MM.1S (cell line): ENCODE data around the gene SPEM2.

Source experiments
- DNase-seq: peaks from one replicate; pipeline ENCODE4 v3.0.0-alpha.2; 2015
- H2AFZ ChIP-seq: fragments of 300-600 bp; sonication (generic); 2 replicates; pipeline ENCODE4 v1.6.0; 2016; ENCODE audit warnings: antibody characterized with exemption, low read length
- H3F3A ChIP-seq: fragments of 300-600 bp; sonication (generic); 2 replicates; pipeline ENCODE4 v1.6.1; 2016; ENCODE audit warnings: mild to moderate bottlenecking, antibody characterized with exemption, low read length, moderate library complexity, mixed read lengths; ENCODE audit not compliant: insufficient read depth
- H3K27ac ChIP-seq: fragments of 300-600 bp; sonication (generic); 2 replicates; pipeline ENCODE4 v1.5.1; 2016; ENCODE audit warnings: mild to moderate bottlenecking, low read length
- H3K27me3 ChIP-seq: fragments of 300-600 bp; sonication (generic); replicated peaks from 2 replicates; pipeline ENCODE4 v1.6.0; 2016; ENCODE audit warnings: low read length; ENCODE audit not compliant: insufficient read depth
- H3K36me3 ChIP-seq: fragments of 300-600 bp; sonication (generic); replicated peaks from 2 replicates; pipeline ENCODE4 v1.6.1; 2016; ENCODE audit warnings: mild to moderate bottlenecking, low read length, mixed read lengths; ENCODE audit not compliant: insufficient read depth
- H3K4me1 ChIP-seq: fragments of 300-600 bp; sonication (generic); 2 replicates; pipeline ENCODE4 v1.6.1; 2016; ENCODE audit warnings: low read length, mixed read lengths
- H3K4me2 ChIP-seq: fragments of 300-600 bp; sonication (generic); 2 replicates; pipeline ENCODE4 v1.6.0; 2016; ENCODE audit warnings: low read depth, low read length
- H3K4me3 ChIP-seq: fragments of 300-600 bp; sonication (generic); 2 replicates; pipeline ENCODE4 v1.5.1; 2016; ENCODE audit warnings: low read length, mixed read lengths
- H3K79me2 ChIP-seq: fragments of 300-600 bp; sonication (generic); 2 replicates; pipeline ENCODE4 v1.6.1; 2016; ENCODE audit warnings: mixed run types, low read length, mixed read lengths
- H3K9ac ChIP-seq: fragments of 300-600 bp; sonication (generic); 2 replicates; pipeline ENCODE4 v1.6.1; 2016; ENCODE audit warnings: low read length, mixed read lengths
- H3K9me2 ChIP-seq: fragments of 300-600 bp; sonication (generic); replicated peaks from 2 replicates; pipeline ENCODE4 v1.6.1; 2016; ENCODE audit warnings: mild to moderate bottlenecking, low read length, mixed read lengths; ENCODE audit not compliant: insufficient read depth
- H3K9me3 ChIP-seq: fragments of 300-600 bp; sonication (generic); replicated peaks from 2 replicates; pipeline ENCODE4 v1.6.1; 2016; ENCODE audit warnings: mild to moderate bottlenecking, low read length, mixed read lengths; ENCODE audit not compliant: insufficient read depth
- H4K20me1 ChIP-seq: fragments of 300-600 bp; sonication (generic); 2 replicates; pipeline ENCODE4 v1.6.1; 2016; ENCODE audit warnings: mild to moderate bottlenecking, low read length, moderate library complexity, mixed read lengths; ENCODE audit not compliant: insufficient read depth
- EZH2 ChIP-seq: fragments of 300-600 bp; sonication (generic); optimal IDR thresholded peaks from 2 replicates; pipeline ENCODE3; 2017; ENCODE audit warnings: low read depth, mild to moderate bottlenecking, antibody characterized with exemption, low read length, mixed read lengths
- EZH2phosphoT487 ChIP-seq: fragments of 300-600 bp; sonication (generic); IDR thresholded peaks from 2 replicates; pipeline ENCODE4 v1.6.1; 2018; ENCODE audit warnings: antibody characterized with exemption, low read length
- TF ChIP-seq, protein P1 (sequence below): fragments of 300-600 bp; sonication (generic); IDR thresholded peaks from 2 replicates; pipeline ENCODE4 v1.5.1; 2016; ENCODE audit warnings: antibody characterized with exemption, low read length, mixed read lengths

The SPEM2 gene

DNA sequence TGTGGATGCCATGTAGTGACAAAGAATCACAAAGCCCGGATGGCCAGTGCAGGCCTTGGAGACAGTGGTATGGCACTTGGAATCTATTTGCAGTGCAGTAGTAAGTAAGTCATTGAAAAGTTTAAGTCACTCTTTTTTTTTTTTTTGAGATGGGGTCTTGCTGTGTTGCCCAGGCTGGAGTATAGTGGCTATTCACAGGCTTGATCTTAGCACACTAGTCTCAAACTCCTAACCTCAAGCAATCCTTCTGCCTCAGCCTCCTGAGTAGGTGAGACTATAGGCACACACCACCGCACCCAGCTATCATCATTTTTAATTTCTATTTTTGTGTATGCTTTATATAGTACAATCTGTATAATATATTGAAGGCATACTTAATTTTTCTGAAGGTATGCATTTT is 26.8 kb upstream of the SPEM2 start:
- no peak for TF ChIP-seq EZH2phosphoT487
- TF ChIP-seq, protein P1, sequence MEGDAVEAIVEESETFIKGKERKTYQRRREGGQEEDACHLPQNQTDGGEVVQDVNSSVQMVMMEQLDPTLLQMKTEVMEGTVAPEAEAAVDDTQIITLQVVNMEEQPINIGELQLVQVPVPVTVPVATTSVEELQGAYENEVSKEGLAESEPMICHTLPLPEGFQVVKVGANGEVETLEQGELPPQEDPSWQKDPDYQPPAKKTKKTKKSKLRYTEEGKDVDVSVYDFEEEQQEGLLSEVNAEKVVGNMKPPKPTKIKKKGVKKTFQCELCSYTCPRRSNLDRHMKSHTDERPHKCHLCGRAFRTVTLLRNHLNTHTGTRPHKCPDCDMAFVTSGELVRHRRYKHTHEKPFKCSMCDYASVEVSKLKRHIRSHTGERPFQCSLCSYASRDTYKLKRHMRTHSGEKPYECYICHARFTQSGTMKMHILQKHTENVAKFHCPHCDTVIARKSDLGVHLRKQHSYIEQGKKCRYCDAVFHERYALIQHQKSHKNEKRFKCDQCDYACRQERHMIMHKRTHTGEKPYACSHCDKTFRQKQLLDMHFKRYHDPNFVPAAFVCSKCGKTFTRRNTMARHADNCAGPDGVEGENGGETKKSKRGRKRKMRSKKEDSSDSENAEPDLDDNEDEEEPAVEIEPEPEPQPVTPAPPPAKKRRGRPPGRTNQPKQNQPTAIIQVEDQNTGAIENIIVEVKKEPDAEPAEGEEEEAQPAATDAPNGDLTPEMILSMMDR: no peak
- TF ChIP-seq EZH2: no peak
- no peaks in the 10 kb centered on the region for H3K36me3 ChIP-seq

DNA sequence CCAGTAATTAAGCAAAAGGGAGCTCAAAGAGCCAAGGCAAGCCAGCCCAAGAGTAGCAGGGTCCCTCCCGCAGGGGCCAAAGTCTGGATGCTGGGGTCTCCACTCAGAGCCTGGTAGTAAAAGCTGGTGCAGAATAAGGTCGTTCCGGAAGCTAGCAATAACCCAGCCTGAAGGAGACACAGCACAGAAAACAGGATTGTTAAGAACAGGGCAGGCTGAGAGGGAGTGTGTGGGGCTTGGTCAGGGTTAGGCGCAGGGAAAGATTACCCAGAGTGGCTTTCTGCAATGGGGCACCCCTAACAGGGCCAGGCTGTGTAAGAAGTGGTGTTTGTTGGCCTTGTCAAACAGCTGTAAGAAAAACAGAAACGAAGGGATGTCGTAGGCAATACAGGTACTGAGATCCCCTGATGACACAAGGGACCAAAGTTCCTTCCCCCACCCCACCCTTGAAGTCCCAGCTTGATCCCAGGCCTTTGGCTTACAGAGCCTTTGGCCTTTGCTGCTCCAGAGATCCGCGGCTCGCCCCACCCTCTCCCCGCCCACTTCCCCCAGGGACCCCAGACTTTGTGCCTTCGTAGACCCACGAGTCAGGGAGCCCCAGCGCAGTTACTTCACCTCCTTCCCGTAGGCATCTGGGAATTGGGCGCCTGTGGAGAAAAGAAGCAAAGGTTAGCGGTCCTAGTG is 22.2 kb upstream of the SPEM2 start:
- TF ChIP-seq EZH2 (no peak), EZH2phosphoT487 (no peak)
- TF ChIP-seq, protein P1: no peak
- peak overlapping the region; percentile 81 for H2AFZ ChIP-seq
- H3K9me2 ChIP-seq: no peaks in the 10 kb centered on the region
- H3F3A ChIP-seq: no peaks in the 10 kb centered on the region
- no peaks in the 10 kb centered on the region for H4K20me1 ChIP-seq
- H3K27me3 ChIP-seq: peaks cover 24% of the 10 kb centered on the region
- H3K4me3 ChIP-seq: peak overlapping the region; percentile 76
- no peaks in the 10 kb centered on the region for H3K9me3 ChIP-seq
- peaks cover 4% of the 10 kb centered on the region; the same call in 1 of the 2 replicates for H3K4me1 ChIP-seq
- H3K79me2 ChIP-seq: no peaks in the 10 kb centered on the region; the same call in 1 of the 2 replicates
- H3K36me3 ChIP-seq: no peaks in the 10 kb centered on the region
- H3K27ac ChIP-seq: no peak overlapping the region
- DNase-seq: no peak
- peak overlapping the region; percentile 61 for H3K4me2 ChIP-seq
- peak overlapping the region; percentile 64 for H3K9ac ChIP-seq

More for the DNA sequence above, 26.8 kb upstream of the SPEM2 start:
- H3K27me3 ChIP-seq: no peaks in the 10 kb centered on the region
- H3K9ac ChIP-seq: no peak overlapping the region
- 0 out of 2 replicates have a peak, but pooled peaks cover 7% of the 10 kb centered on the region for H3K4me1 ChIP-seq
- DNase-seq: no peak
- no peak overlapping the region for H3K4me3 ChIP-seq
- no peaks in the 10 kb centered on the region for H3K9me3 ChIP-seq
- H3F3A ChIP-seq: peaks cover 6% of the 10 kb centered on the region; the same call in 1 of the 2 replicates
- no peaks in the 10 kb centered on the region for H3K9me2 ChIP-seq
- no peak overlapping the region for H3K4me2 ChIP-seq
- H4K20me1 ChIP-seq: no peaks in the 10 kb centered on the region
- no peaks in the 10 kb centered on the region; the same call in 1 of the 2 replicates for H3K79me2 ChIP-seq
- H2AFZ ChIP-seq: no peak overlapping the region
- H3K27ac ChIP-seq: no peak overlapping the region

DNA sequence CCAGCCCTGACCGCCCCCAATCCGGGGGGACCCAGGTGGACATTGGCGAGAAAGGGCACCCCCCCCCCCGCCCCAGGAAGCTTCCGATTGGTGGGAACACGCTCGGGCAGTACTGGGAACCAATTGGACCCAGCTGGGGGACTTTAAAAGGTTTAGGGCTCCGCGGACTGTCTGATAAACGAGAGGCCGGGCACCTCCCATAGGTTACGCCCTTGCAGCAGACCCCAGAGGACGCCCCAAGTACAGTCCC is 21.8 kb upstream of the SPEM2 start:
- no peaks in the 10 kb centered on the region for H3K9me2 ChIP-seq
- peaks cover 26% of the 10 kb centered on the region for H3K27me3 ChIP-seq
- H3K4me3 ChIP-seq: peak overlapping the region; percentile 76
- no peaks in the 10 kb centered on the region; the same call in 1 of the 2 replicates for H3K79me2 ChIP-seq
- H3K4me1 ChIP-seq: peaks cover 4% of the 10 kb centered on the region; the same call in 1 of the 2 replicates
- peak overlapping the region; percentile 61 for H3K4me2 ChIP-seq
- peak overlapping the region; percentile 81 for H2AFZ ChIP-seq
- H3K36me3 ChIP-seq: no peaks in the 10 kb centered on the region
- H3K9me3 ChIP-seq: no peaks in the 10 kb centered on the region
- TF ChIP-seq EZH2 (no peak), EZH2phosphoT487 (no peak)
- TF ChIP-seq, protein P1: no peak
- no peaks in the 10 kb centered on the region for H3F3A ChIP-seq
- H3K27ac ChIP-seq: no peak overlapping the region
- H4K20me1 ChIP-seq: no peaks in the 10 kb centered on the region
- DNase-seq: no peak
- H3K9ac ChIP-seq: peak overlapping the region; percentile 64
